ENCODE results near the gene STAM2. TPM values are rescaled to one million over a fixed set of nuclear protein-coding genes. Genes with fewer than 3 reads are reported as not detected.

STAM2 gene
- total RNA-seq, 1 donor = 62.0 TPM

DNA sequence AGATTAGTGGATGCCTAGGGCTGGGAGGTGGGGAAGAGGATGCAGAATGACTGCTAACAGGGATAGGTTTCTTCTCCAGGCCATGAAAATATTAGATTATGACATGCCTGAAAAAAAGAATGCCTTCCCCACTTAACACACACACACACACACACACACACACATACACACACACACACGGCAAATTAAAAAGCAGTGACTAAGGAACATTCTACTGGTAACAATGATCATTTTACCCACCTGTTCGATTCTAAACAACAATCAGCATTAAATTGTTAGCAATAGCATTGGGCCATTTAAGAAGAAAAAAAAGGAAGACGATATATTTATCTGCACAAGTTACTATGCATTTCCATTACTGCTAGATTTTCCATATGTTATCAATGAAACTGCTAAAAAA is 87.6 kb downstream of the STAM2 start:
- H3K4me3 ChIP-seq (ENCODE audit: low read depth, low read length) = no peak overlapping the region
- TF ChIP-seq CTCF (IDR thresholded peaks at IDR 0.05; ENCODE audit: insufficient read depth, low read length) = no peak
- DNase-seq (ENCODE audit: low read depth) = no peak

DNA sequence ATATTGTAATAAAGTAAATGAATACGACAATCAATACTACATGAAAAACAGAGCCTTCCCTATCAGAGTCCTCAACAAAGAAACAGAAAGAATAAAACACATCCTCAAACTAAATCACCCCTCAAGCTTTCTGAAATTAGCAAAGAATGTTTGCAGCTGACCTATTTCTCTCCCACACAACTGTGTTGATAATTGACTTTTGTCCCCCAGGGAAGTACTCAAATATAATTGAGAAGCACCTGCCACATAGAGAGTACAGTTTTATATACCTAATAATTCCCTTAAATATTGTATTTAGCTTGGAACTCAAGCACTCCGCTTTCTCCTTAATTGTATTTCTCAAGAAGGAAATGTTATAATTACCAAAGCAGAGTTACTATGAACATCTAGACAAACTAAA is 89.3 kb downstream of the STAM2 start:
- no peak overlapping the region for H3K4me3 ChIP-seq (ENCODE audit: low read depth, low read length)
- TF ChIP-seq CTCF (IDR thresholded peaks at IDR 0.05; ENCODE audit: insufficient read depth, low read length) = no peak
- DNase-seq (ENCODE audit: low read depth) = no peak

DNA sequence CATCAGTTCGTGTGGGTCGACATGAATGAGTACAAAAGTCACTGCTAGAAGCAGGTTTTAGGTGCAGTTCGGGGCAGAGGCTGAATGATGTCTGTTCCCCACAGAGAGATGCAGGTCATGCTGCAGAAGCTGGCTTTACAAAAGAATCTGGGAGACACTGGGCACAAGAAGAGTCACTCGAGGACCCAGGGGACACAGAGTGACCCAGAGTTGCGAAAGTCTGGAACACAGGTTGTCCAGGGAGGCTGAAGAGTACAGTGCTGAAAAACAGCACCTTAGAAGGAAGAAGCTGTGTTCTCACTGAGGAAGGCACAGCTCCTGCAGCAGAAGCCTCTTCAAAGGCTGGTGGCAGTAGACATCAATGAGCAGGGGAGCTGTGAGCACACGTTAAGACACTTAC is 91.5 kb downstream of the STAM2 start:
- no peak for DNase-seq (ENCODE audit: low read depth)
- no peak for TF ChIP-seq CTCF (IDR thresholded peaks at IDR 0.05; ENCODE audit: insufficient read depth, low read length)

DNA sequence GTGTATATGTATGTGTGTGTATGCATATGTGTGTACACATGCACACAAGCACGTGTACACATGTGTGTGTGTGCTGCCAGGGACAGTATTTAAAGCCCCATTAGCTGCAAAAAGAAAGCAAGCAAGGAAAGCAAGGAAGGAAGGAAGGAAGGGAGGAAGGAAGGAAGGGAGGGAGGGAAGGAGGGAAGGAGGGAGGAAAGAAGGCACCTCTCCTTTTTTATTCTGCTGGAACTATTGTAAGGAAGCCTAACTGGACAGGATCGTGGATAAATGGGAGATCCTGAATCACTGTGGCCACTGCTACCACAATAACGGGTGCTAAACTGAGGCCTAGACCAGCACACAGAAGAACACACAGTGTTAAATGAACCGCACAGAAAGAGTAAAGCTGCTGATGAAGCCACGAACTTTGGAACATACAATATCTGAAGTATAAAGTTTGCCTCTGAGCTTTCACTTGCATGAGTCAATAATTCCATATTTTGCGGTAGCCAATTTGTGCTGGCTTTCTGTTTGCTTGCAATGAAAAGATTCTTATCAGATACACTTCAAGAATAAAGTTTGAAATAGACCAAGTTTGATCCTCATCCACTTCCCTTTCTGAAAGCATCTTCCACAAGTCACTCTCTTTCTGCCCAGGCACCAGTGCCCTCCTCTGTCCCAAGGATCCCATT is 92.2 kb downstream of the STAM2 start:
- no peak overlapping the region for H3K4me3 ChIP-seq (ENCODE audit: low read depth, low read length)
- TF ChIP-seq CTCF (IDR thresholded peaks at IDR 0.05; ENCODE audit: insufficient read depth, low read length) = no peak
- no peak for DNase-seq (ENCODE audit: low read depth)

More for the DNA sequence above, 91.5 kb downstream of the STAM2 start:
- H3K4me3 ChIP-seq (ENCODE audit: low read depth, low read length) = no peak overlapping the region

DNA sequence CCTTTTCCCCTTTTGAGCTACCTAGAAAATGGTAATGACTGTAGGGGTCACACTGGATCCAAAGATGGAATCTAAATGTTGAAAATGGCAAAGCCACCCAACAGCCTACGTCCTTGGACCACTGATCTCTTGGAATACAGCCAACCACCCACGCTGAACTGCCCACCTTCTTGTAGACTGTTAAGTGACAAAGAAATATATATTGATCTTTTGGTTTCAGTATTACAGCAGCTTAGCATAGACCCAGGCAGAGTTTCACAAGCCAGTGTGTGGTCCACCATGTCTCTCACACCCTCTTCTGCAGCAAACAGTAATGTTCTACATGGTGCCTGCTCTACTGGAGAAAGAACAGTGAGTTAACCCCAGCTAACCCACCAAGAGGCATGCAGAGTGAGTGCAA is 96.9 kb downstream of the STAM2 start:
- no peak for DNase-seq (ENCODE audit: low read depth)
- no peak overlapping the region for H3K4me3 ChIP-seq (ENCODE audit: low read depth, low read length)
- TF ChIP-seq CTCF (IDR thresholded peaks at IDR 0.05; ENCODE audit: insufficient read depth, low read length) = no peak

- DNase-seq (ENCODE audit: low read depth) = no peak
- H3K4me3 ChIP-seq (ENCODE audit: low read depth, low read length) = no peak overlapping the region
- no peak for TF ChIP-seq CTCF (IDR thresholded peaks at IDR 0.05; ENCODE audit: insufficient read depth, low read length)
Observed at GRCh38 chr2:152078023-152078422, 97.5 kb downstream of the STAM2 start.
